CD4-positive, alpha-beta T cell treated with Interleukin-15 for 1 hour (primary cell): ENCODE data around the gene HNRNPUL1.

Experiments used
- DNase-seq: peaks from one replicate; pipeline ENCODE4 v3.0.0-alpha.2; 2020

HNRNPUL1 gene

GRCh38 chr19:41309180-41310032 lies 45.2 kb downstream of the HNRNPUL1 start:
- no peak for DNase-seq

DNA sequence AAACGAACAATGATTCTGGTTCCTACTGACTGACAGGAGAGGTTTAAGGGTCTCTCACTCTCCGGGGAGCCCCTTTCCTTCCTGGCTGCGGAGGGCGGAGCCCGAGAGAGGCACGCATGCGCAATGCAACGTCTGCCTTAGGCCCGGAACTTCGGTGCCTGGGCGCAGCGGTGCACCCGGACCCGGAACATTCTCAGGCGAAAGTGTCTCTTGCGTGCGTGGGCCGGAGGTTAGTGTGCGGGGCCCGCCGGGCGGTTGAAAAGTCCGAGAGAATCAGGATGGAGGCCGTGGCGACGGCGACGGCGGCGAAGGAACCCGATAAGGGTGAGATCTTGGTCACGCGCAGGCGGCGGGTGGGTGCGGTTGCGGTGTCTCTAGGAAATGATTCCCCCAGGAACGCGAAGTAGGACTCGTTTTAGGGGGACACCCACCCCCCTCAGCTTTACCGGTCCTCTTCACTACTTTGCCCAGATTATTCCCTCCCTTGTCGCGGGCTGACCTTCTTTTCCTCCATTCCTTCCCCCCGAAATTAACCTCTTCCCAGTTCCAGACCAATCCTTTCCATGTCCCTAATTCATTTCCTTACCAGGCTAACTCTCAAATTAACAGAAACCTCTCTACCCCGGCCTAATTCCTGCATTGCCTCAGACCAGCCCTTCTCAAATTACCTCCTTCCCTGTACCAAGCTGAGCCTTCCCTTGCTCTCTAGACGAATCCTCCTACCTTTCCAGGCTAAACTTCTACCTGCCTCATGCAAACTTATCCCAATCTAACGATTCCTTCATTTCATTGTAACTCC lies 46.1 kb downstream of the HNRNPUL1 start, which contains the start of gene CCDC97:
Gene CCDC97, plus strand, starts transcription at position 140 of the 799 bp plus-strand sequence. Its CDS starts 139 bp downstream, at position 279.
- DNase-seq: peak; percentile 89

DNA sequence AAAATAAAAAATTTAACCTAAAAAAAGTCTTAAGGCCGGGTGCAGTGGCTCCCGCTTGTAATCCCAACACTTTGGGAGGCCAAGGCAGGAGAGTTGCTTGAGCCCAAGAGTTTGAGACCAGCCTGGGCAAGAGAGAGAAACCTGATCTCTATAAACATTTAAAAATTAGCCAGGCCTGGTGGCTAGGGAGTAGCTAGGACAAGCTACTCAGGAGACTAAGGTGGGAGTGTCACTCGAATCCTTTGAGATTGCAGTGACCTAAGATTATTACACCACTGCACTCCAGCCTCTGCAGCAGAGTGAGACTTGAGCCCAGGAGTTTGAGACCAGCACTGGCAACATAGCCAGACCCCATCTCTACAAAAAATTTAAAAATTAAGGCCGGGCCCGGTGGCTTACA lies 46.9 kb downstream of the HNRNPUL1 start:
- no peak for DNase-seq

DNA sequence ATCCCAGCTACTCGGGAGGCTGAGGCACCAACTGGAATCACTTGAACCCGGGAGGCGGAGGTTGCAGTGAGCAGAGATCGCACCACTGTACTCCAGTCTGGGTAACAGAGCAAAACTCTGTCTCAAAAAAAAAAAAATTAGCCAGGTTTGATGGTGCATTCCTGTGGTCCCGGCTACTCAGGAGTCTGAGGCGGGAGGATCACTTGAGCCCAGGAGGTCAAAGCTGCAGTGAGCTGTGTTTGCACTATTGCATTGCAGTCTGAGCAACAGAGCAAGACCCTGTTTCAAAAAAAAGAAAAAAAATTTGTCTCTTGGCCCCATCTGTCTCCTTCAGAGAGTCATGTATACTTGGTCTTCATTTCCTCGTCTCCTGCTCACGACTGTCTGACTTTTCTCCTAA lies 47.4 kb downstream of the HNRNPUL1 start:
- no peak for DNase-seq

- no peak for DNase-seq
These were observed 52.2 kb downstream of the HNRNPUL1 start for GRCh38 chr19:41316306-41316920.

DNA sequence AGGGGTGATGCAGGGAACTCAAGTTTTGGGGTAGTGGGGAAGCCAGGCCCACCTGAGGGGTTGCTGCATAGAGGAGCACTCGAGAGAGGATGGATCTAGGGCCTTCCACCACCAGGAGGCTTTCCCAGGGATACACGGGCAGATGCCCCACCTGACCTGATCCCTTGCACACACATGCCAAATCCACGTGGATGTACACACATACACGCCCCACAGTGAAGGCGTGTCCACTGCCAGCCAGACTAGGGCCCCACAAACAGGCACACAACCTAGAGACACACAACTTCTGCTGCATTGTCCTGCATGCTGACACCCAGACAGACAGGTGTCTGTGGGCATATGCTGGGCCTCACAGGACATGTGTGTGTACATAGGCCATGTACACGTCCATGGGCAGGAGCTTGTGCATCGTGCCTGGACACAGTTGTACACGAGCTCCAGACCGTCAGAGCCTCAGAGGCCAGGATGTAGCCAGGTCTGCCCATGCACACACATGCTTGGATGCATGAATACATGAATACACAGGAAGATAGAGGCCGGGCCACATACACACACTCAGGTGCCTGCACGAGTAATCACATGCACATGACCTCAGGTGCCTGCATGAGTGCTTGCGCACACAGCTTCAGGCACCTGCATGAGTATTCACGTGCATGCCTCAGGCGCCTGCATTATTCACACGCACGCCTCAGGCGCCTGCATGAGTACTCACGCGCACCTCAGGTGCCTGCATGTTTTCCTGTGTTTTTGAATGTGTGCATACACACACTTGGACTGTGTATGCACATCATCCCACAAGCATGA lies 54.7 kb downstream of the HNRNPUL1 start:
- DNase-seq: no peak

- no peak for DNase-seq
These were observed 55.5 kb downstream of the HNRNPUL1 start for GRCh38 chr19:41319500-41320184.

DNA sequence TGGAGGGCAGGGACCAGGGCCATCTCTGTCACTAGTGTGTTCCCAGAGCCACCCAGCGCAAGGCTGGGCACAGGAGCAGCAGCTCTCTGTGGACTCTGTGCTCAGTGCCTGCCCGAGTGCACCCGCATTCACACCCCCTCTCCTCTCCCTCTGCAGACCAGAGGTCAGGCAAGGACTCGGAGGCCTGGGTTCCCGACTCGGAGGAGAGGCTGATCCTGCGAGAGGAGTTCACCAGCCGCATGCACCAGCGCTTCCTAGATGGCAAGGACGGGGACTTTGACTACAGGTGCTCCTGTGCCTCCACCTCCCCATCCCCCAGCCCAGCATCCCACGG lies 56.0 kb downstream of the HNRNPUL1 start:
- no peak for DNase-seq

DNA sequence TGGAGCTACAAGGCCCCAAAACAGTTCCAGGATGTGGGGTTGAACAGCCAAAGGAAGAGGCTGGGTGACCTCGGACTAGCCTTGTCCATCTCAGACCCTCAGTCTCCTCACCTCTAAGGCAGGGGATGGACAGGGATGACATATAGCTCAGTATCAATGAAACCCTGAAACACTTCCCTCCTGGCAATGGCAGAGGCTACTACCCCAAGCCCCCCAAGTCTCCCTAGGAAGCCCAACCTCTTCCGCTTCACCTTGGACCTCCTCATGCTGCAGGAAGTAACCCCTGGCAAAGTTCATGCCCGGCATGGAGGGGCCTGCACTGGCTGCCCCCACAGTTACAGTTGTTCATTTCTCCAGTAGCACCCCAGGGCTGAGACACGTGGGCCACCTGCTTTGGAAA lies 56.4 kb downstream of the HNRNPUL1 start:
- DNase-seq: no peak

- no peak for DNase-seq
These were observed 57.0 kb downstream of the HNRNPUL1 start for GRCh38 chr19:41321204-41321599.

DNA sequence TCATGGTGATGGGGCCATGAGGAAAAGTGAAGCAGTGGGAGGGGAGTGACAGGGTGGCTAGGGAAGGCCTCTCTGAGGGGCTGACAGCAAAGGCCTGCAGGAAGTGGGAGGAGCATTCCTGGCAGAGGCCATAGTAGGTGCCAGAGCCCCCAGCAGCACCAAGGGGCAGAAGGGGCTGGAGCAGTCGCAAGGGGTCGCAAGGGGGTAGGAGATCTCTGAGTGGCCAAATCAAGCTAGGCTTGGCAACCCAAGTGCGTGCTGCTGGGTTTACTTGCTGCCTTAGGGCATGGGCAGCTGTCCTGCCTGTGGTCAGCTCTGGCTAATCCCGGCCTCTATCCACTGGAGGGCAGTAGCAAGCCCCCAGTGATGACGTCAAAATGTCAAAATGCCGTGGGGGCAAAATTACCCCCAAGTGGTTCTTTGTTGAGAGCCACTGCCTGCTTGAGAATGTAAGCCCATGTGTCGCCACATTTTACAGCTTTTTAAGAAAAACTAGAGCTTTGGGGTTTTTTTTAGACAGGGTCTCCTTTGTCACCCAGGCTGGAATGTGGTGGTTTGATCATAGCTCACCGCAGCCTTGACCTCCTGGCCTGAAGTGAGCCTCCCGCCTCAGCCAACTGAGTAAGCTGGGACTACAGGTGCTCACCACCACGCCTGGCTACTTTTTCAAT lies 57.6 kb downstream of the HNRNPUL1 start:
- no peak for DNase-seq

- DNase-seq: no peak
These were observed 58.3 kb downstream of the HNRNPUL1 start for GRCh38 chr19:41322451-41322850.

DNA sequence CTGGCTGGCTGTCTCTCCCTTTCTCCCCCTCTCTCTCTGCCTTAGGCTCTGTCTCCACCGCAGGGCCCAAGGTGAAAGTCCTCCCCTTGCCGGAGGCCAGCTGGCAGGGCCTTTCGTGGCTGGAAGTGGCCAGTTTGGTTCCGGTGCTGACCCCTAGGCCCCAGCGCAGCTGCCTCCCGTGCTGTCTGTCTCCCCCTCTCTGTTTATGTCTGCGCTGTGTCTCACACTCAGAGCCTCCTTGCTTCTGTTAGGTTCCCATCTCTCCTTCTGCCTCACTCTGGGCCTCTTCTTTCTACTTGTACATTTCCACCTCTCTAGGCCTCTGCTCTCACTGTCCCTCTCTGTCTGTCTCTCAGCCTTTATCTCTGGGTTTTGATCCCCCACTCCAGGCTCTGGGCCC lies 58.9 kb downstream of the HNRNPUL1 start:
- no peak for DNase-seq

GRCh38 chr19:41323430-41324125 lies 59.4 kb downstream of the HNRNPUL1 start:
- DNase-seq: peak; percentile 54

DNA sequence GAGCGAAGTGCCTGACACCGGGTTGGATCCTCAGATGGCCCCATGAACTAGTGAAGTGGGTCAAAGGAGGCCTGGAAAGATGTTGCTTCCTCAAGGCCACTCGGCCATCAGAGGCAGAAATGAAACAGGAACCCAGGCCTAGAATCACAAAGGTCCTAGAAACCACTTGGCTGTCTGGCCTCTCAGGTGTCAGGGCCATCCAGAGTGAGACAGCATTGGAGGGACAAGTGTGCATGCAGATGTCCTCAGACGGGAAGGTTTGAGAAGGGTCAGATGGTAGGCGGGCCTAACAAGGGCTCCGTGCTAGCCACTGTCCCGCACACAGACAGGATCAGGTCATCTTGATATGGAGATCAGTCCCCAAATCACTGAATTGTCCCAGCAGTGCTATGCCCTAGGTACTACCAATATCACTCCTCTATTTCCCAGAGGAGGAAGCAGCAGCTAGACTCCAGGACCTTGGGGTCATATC lies 60.1 kb downstream of the HNRNPUL1 start:
- DNase-seq: no peak

DNA sequence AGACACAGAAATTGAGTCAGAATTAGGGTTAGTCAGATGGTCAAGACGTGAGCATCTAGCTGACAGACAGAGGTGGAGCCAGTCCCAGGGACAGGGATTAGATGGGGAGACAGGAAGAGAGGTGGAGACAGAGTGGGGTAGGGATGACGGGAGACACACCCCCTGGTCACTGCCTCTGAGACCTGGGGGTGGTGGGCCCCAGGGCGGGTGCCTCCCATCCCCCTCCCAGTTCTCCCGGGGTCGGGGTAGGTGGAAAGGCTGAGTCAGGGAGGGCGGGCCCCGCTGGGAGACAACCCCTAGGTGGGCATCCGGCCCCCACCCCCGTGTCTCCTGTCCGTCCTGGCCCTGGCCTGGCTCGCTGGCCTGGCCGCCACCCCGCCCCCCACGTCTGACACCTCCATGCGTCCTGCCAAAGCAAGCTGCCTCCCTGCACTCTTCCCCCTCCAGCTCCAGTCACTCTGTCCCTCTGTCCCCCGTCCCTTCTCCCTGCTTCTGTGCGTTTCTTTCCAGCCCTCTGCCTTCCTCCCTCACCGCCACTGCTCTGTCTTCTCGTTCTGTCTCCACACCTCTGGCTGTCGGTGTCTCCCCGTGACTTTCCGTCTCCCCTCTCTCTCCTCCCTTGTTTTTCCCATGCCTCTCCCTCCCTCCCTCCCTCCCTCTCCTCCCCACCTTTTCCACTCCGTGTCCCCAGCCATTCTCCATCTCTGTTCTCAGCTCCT lies 60.9 kb downstream of the HNRNPUL1 start:
- DNase-seq: peak; percentile 45

DNA sequence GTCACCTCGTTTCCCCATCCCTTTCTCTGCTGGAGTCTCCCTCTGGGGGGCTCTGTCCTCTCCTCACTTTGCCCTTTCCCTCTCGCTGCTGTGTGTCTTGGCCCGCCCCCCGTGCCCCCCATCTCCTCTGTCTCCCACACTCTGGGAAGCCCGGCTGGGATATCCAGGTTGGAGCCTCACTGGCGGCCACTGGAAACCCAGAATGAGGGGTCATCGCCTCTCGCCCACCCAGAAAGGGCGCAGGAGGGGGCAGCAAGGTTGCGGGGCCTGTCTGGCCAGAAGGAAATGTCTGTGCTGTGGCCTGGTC lies 61.4 kb downstream of the HNRNPUL1 start:
- DNase-seq: no peak

DNA sequence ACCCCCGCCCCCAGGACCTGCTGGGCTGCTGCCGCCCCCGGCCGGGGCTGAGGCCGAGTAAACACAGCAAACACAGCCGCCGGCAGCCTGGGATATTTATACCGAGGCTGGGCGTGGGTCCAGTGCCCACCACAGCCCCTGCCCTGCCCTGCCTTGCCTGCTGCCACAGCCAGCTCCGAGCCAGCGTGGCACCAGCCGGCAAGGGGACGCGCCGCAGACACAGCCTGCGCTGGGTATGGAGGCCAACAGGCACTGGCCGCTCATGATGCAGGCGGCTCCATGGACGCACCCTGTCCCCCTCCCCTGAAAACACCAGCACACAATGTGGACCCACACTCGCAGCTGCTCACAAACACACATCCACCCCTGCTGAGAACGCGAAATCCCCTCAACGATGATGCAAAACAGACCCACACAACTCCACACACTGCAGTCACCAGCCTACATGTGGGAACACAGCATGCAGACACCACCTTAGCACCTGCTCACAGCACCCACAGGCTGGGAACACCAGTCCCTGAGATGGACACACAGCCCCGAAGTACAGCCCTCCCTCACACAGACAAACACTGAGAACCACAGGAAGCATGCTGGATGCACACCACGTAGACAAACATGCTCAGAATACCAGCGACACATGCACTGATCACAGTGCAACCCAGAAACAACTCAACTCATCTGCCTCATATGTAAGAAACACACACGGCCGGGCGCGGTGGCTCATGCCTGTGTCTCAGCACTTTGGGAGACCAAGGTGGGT lies 62.0 kb downstream of the HNRNPUL1 start:
- DNase-seq: peak; percentile 61

GRCh38 chr19:41327076-41327575 lies 63.0 kb downstream of the HNRNPUL1 start:
- no peak for DNase-seq
